SK-N-SH (cell line): ENCODE data around the gene EVX1. TPM values are rescaled to one million over a fixed set of nuclear protein-coding genes. Genes with fewer than 3 reads are reported as not detected.

Source experiments
- CTCF ChIA-PET: fragments of 300-600, 350-600 bp; formaldehyde crosslinking; extraction: SDS; loops from one replicate; lab custom pipeline; 2021; lab: Yijun Ruan, JAX
- POLR2A ChIA-PET: fragments of 350-600 bp; sonication (Branson Sonifier 250); formaldehyde crosslinking; extraction: SDS; loops from one replicate; lab custom pipeline; 2020; ENCODE audit warnings: antibody characterized with exemption, inconsistent platforms; lab: Yijun Ruan, JAX
- DNase-seq: peaks from one replicate; pipeline ENCODE4 v3.0.0; 2012
- H2AFZ ChIP-seq: fragments of 200-600 bp; sonication (generic); 2 replicates; pipeline ENCODE4 v1.8.1; 2016; ENCODE audit warnings: antibody characterized with exemption, mild to moderate bottlenecking, low read depth
- H3F3A ChIP-seq: fragments of 200-600 bp; sonication (generic); replicated peaks from 2 replicates; pipeline ENCODE3; 2016; ENCODE audit warnings: antibody characterized with exemption, mild to moderate bottlenecking; ENCODE audit not compliant: insufficient read depth
- H3K27ac ChIP-seq, 2 experiments: fragments of 200-500 bp in 1 of 2; fragments of 200-600 bp in 1 of 2; sonication (Bioruptor generic) in 1 of 2; sonication (generic), shearing (Covaris generic) in 1 of 2; 2 replicates each; pipeline versions ENCODE4 v1.5.1 to v1.6.1; 2014 to 2016; ENCODE audit warnings: low read depth in 2 of 2, inconsistent platforms in 1 of 2, low read length in 1 of 2, mild to moderate bottlenecking in 1 of 2, mixed read lengths in 1 of 2
- H3K27me3 ChIP-seq: fragments of 200-600 bp; sonication (generic), shearing (Covaris generic); 2 replicates; pipeline ENCODE4 v1.6.1; 2016; ENCODE audit warnings: mixed run types; ENCODE audit not compliant: insufficient read depth
- H3K36me3 ChIP-seq, 2 experiments: fragments of 200-500 bp in 1 of 2; fragments of 200-600 bp in 1 of 2; sonication (Bioruptor generic) in 1 of 2; sonication (generic) in 1 of 2; replicated peaks in 1 of 2; 2 replicates each; pipeline versions ENCODE3 to v1.5.1; 2014 to 2016; ENCODE audit warnings: low read length in 1 of 2, mild to moderate bottlenecking in 1 of 2; ENCODE audit not compliant: insufficient read depth in 2 of 2, control insufficient read depth in 1 of 2
- H3K4me1 ChIP-seq, 2 experiments: fragments of 200-500 bp in 1 of 2; fragments of 200-600 bp in 1 of 2; sonication (Bioruptor generic) in 1 of 2; sonication (generic), shearing (Covaris generic) in 1 of 2; 2 replicates each; pipeline versions ENCODE4 v1.5.1 to v1.6.1; 2014 to 2016; ENCODE audit warnings: low read depth in 1 of 2, low read length in 1 of 2, mixed run types in 1 of 2; ENCODE audit not compliant: insufficient read depth in 2 of 2, control insufficient read depth in 1 of 2
- H3K4me2 ChIP-seq: fragments of 200-600 bp; sonication (generic), shearing (Covaris generic); 2 replicates; pipeline ENCODE4 v1.6.1; 2017; ENCODE audit warnings: mixed run types
- H3K4me3 ChIP-seq, 2 experiments: fragments of 200-500 bp in 1 of 2; fragments of 200-600 bp in 1 of 2; sonication (Bioruptor generic) in 1 of 2; sonication (generic), shearing (Covaris generic) in 1 of 2; 2 replicates each; pipeline versions ENCODE4 v1.5.1 to v1.8.1; 2014 to 2016; ENCODE audit warnings: low read depth in 2 of 2, inconsistent platforms in 1 of 2, low read length in 1 of 2, mild to moderate bottlenecking in 1 of 2, mixed read lengths in 1 of 2, moderate library complexity in 1 of 2
- H3K79me2 ChIP-seq: fragments of 200-600 bp; sonication (generic); 2 replicates; pipeline ENCODE4 v1.8.1; 2017; ENCODE audit warnings: mild to moderate bottlenecking; ENCODE audit not compliant: insufficient read depth
- H3K9ac ChIP-seq: fragments of 200-600 bp; sonication (generic); 2 replicates; pipeline ENCODE4 v1.6.1; 2017; ENCODE audit warnings: mixed run types
- H3K9me2 ChIP-seq: fragments of 200-600 bp; sonication (generic); 2 replicates; pipeline ENCODE4 v1.6.1; 2017; ENCODE audit warnings: mixed run types
- H3K9me3 ChIP-seq: fragments of 200-600 bp; sonication (generic); 2 replicates; pipeline ENCODE4 v1.6.1; 2017; ENCODE audit warnings: mixed run types, mild to moderate bottlenecking, moderate library complexity
- H4K20me1 ChIP-seq: fragments of 200-600 bp; sonication (generic); 2 replicates; pipeline ENCODE4 v1.6.1; 2017; ENCODE audit warnings: mild to moderate bottlenecking, mixed run types; ENCODE audit not compliant: insufficient read depth
- EZH2phosphoT487 ChIP-seq: fragments of 200-600 bp; sonication (generic); IDR thresholded peaks from 2 replicates; pipeline ENCODE4 v1.6.1; 2017; ENCODE audit warnings: low read depth, mixed run types, mild to moderate bottlenecking, antibody characterized with exemption, moderate library complexity, borderline replicate concordance
- RCOR1 ChIP-seq: fragments of 150-350 bp; IDR thresholded peaks from 2 replicates; pipeline ENCODE4 v1.6.1; 2017; ENCODE audit warnings: antibody characterized with exemption, low read length
- WGBS: methylation state at CpG from one replicate; pipeline ENCODE4 v1.1.6; 2017; ENCODE audit warnings: low lambda C conversion rate; 5-methylcytosine and 5-hydroxymethylcytosine counted together
- polyA plus RNA-seq, 3 experiments: library from polyadenylated mRNA; depleted of rRNA; stranded (reverse); fragments of >200 nt; gene quantifications; 2 replicates each; pipeline ENCODE4 v1.2.3, GENCODE V29; 2012
- TF ChIP-seq, protein P1 (sequence below): fragments of 150-350 bp; IDR thresholded peaks from 2 replicates; pipeline ENCODE4 v1.6.1; 2017; ENCODE audit warnings: antibody characterized with exemption, low read length, low read depth, borderline replicate concordance

The EVX1 gene
- polyA plus RNA-seq, 1 of the 3 experiments (the other 2 are of a cell fraction): not detected

DNA sequence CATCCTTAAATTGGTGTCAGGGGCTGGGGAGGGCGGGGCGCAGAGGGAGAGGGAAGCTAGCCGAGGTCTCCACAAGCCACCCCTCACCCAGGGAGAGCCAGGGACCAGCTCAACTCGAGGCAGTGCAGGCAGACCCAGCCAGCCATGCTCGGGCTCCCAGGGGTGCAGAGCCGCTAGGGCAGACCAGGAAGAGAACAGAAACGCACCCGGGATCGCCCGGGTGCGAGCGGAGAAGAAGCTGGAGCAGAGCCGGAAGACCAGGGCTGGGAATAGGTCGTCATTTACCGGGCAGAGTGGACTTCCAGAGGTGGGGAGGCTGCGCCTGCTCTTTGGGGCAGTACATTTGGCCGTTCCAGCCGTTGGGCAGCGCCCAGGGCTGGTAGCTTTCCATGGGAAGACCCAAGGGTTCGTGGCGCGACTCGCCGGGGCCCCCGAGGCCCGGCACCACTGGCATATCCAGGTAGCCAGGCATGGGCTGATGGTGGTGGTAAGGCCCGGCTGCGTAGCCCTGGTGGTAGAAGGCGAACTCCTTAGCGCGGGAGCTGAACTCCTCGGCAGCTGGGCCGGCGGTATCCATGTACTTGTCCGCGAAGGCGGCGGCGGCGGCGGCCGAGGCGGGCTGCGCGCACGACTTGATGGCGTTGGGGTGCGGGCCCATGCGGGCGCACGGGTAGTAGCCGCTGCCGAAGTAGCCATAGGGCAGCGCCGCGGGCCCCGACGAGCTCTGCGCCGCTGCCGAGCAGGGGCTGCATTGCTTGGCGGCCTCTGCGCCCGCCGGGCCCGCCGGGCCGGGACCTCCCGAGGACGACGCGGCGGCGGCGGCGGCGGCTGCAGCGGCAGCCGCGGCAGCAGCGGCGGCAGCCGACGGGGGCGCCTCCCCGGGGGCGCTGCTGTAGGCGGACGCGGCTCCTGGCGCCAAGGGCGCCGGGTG, 43.5 kb upstream of the EVX1 start:
- H3K27me3 ChIP-seq: peaks cover 84% of the 10 kb centered on the region
- no peaks in the 10 kb centered on the region for H3K9me2 ChIP-seq
- peaks cover 8% of the 10 kb centered on the region for H3F3A ChIP-seq
- peaks cover 9% of the 10 kb centered on the region for H4K20me1 ChIP-seq
- H3K79me2 ChIP-seq: no peaks in the 10 kb centered on the region
- no peak overlapping the region for H3K9ac ChIP-seq
- no peak overlapping the region for H3K4me2 ChIP-seq
- peak; percentile 70 for DNase-seq
- H3K4me3 ChIP-seq: no peak overlapping the region; a peak in 1 of 4 replicates
- no peaks in the 10 kb centered on the region; a peak in 1 of 4 replicates for H3K4me1 ChIP-seq
- H3K36me3 ChIP-seq: no peaks in the 10 kb centered on the region
- 5% methylated on average over 51 of the region's 93 CpGs for WGBS
- no peaks in the 10 kb centered on the region for H3K9me3 ChIP-seq
- CTCF ChIA-PET: interaction anchor here (0.5 to 5.2 kb wide), 20 partner anchors 10 to 897 kb away, joined by 3 to 44 read pairs (median 4); no protein-coding TSS in a partner anchor
- POLR2A ChIA-PET: interaction anchor here (0.5 to 0.6 kb wide), 2 partner anchors 10 to 723 kb away, joined by 3 to 4 read pairs; no protein-coding TSS in a partner anchor
- H3K27ac ChIP-seq: no peak overlapping the region
- peak; percentile 99 for TF ChIP-seq EZH2phosphoT487
- TF ChIP-seq RCOR1: no peak
- no peak overlapping the region for H2AFZ ChIP-seq

DNA sequence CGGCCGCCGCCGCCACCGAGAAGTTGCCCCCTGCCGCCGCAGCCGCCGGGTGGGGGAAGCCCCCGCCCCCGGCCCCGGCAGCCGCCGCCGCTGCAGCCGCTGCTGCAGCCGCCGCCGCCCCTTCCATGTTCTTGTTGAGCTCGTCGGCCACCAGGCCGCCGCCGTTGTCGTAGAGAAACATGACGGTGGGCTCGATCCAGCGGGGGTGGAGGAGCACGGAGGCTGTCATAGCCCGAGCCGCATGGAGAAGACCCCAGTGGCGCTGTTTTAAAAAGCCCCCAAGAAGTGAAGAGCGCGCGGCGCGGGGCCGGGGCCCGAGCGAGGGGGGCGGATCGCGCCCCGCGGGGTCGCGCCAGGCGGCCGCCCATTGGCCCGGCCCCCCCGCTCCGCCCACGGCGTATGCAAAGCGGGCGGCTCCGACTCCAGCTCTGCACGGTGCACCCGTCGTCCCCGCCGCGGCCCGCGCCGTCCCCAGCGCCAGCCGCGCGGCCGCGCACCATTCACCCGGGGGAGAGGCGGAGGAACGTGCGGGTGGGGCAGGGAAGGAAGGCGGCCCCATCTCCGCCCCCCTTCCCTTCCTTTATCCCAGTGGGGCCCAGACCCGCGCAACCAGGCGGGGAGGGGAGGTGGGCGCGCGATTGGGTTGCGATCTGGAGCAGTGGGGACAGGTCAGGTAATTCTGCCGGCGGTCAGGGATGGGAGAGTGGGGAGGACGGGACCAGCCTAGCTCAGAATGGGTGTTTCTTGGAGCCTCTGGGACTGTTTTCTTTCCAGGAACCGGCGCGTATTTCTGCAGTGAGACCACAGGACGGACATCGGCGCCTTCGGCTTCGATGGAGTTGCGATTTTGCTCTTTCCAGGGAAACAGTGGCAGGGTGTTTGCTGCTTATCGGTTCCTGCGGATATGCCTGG, 42.5 kb upstream of the EVX1 start, which contains the start of gene HOXA13:
Gene HOXA13, minus strand, starts transcription at position 243 of the 912 bp plus-strand sequence. Its CDS starts 14 bp downstream, at position 229.
- H3K9me2 ChIP-seq: no peaks in the 10 kb centered on the region
- 6% methylated on average over 42 of the region's 99 CpGs for WGBS
- H3K4me3 ChIP-seq: peak within 1 kb of the TSS in 1 of 2 experiments; percentile 28; a peak in 3 of 4 replicates
- no peaks in the 10 kb centered on the region for H3K9me3 ChIP-seq
- H3K27me3 ChIP-seq: peaks cover 84% of the 10 kb centered on the region
- H3K9ac ChIP-seq: no peak within 1 kb of the TSS
- TF ChIP-seq, protein P1, sequence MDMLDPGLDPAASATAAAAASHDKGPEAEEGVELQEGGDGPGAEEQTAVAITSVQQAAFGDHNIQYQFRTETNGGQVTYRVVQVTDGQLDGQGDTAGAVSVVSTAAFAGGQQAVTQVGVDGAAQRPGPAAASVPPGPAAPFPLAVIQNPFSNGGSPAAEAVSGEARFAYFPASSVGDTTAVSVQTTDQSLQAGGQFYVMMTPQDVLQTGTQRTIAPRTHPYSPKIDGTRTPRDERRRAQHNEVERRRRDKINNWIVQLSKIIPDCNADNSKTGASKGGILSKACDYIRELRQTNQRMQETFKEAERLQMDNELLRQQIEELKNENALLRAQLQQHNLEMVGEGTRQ: no peak
- peak; percentile 72 for TF ChIP-seq EZH2phosphoT487
- peak; percentile 84 for DNase-seq
- CTCF ChIA-PET: interaction anchor here (1.0 to 5.2 kb wide), 14 partner anchors 10 to 896 kb away, joined by 3 to 44 read pairs (median 4); no protein-coding TSS in a partner anchor
- H3K27ac ChIP-seq: no peak within 1 kb of the TSS
- H3K4me2 ChIP-seq: peak within 1 kb of the TSS; percentile 51; the same call in 1 of the 2 replicates
- peaks cover 0 to 3% of the 10 kb centered on the region in 2 experiments; a peak in 1 of 4 replicates for H3K4me1 ChIP-seq
- peaks cover 9% of the 10 kb centered on the region for H4K20me1 ChIP-seq
- peaks cover 8% of the 10 kb centered on the region for H3F3A ChIP-seq
- POLR2A ChIA-PET: interaction anchor here (0.6 kb wide), 1 partner anchor 722 kb away, joined by 3 read pairs; no protein-coding TSS in a partner anchor
- H2AFZ ChIP-seq: no peak within 1 kb of the TSS
- H3K79me2 ChIP-seq: no peaks in the 10 kb centered on the region
- H3K36me3 ChIP-seq: no peaks in the 10 kb centered on the region
